HG02588 (cell line): ENCODE results near the gene YPEL3.
"Not testable (repeated sequence)": the region's sequence is repeated elsewhere in the genome, so short reads cannot be mapped to it uniquely, and the experiment has no call there.

Experiments
- ATAC-seq: cut with Tn5 transposase; IDR thresholded peaks from one replicate; pipeline ENCODE4 v1.9.1; 2021; ENCODE audit warnings: mild to moderate bottlenecking, moderate library complexity; ENCODE audit not compliant: unreplicated experiment

YPEL3 gene, protein sequence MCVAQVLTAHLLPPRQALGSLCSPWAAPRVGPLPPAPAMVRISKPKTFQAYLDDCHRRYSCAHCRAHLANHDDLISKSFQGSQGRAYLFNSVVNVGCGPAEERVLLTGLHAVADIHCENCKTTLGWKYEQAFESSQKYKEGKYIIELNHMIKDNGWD

DNA sequence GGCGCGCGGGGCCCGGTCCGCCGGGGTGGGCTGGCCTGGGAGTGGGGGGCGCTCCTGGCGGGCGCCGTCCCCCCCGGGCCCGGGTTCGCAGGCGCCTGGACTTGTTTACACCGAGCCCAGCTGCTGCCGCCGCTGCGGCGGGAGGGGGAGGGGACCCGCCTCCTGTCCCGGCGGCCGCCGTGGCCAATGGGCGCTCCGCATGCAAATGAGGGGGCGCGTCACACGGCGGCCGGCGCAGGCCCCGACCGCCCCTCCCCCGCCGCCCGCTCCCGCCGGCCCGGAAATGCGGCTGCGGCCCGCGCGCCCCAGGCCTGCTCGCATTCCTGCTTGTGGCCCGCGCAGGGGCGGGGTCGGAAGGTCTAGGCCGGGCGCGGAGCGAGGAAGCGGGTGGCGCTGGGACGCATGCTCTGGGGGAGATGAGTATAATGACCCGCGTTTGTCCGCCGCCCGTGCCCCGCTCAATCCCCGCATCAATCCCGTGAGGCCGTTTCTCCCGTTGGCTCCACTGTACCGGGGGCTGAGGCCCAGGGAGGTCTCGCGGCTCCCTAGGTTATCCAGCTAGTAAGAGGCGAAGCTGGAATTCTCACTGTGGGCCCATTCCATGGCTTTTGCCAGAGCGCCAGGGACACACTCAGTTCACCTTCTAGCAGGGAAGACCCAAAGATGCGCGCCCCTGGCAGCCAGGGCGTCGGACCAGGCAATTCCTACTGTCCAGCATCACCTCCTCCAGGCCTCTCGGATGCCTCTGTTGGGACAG lies at the start of gene YPEL3:
TSS of gene YPEL3 (minus strand) at position 109 of the 757 bp plus-strand sequence. CDS start 731 bp downstream, outside the sequence.
- peak; percentile 52 for ATAC-seq

DNA sequence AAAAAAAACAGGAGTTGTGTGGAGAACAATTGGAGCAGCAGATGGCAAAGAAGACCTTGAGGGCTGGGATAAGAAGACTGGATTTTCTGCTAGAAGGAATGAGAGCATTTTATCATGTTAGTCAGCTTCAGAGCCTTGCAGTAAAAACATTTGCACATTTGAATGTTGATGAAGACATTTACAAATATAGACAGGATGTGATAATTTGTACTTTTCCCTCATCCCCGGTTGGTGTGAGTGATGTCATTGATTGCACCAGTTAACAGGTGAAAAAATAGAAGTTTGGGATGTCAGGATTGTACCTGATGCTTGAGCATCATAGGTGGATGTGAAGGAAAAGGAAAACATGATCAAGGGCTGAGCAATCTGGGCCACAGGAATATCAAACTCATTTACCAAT lies 49.6 kb upstream of the YPEL3 start:
- no peak for ATAC-seq

DNA sequence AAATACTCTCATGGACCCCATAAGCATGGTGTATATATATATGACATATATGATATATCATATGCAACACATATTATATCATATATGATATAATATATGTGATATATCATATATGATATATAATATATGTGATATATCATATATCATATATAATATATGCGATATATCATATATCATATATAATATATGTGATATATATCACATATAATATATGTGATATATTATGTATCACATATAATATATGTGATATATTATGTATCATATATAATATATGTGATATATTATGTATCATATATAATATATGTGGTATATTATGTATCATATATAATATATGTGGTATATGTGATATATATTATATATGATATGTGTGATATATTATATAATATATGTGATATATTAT lies 48.9 kb upstream of the YPEL3 start:
- ATAC-seq = no peak

DNA sequence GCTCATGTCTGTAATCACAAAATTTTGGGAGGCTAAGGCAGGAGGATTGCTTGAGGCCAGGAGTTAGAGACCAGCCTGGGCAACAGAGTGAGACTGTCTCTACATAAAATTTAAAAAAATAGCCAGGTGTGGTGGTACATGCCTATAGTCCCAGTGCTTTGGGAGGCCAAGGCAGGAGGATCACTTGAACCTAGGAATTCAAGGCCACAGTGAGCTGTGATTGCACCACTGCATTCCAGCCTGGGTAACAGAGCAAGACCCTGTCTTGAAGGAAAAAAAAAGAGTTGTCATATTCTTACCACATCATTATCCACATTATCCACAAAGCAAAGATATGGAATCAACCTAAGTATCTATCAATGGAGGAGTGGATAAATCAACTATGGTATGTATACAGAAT lies 48.0 kb upstream of the YPEL3 start:
- ATAC-seq = no peak

DNA sequence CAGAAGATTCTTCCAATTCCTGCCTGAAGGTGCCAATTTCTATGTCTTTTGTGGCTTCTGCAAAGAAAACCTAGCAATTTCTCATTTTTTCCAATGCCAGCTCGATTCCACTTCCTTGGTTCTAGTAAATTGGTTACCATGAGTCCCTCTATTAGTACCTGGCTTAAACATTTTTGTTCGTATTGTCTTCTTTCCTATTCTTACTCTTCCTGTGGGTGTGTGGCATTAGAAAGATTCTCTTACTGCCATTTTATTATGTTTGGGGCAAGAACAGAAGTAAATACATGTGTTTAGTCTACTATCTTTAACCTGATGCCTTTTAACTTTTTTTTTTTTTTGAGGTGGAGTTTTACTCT lies 47.3 kb upstream of the YPEL3 start:
- ATAC-seq = no peak

- no peak for ATAC-seq
These were observed 46.8 kb upstream of the YPEL3 start for GRCh38 chr16:30142672-30143346.

GRCh38 chr16:30141750-30142149 lies 45.7 kb upstream of the YPEL3 start:
- ATAC-seq = no peak

DNA sequence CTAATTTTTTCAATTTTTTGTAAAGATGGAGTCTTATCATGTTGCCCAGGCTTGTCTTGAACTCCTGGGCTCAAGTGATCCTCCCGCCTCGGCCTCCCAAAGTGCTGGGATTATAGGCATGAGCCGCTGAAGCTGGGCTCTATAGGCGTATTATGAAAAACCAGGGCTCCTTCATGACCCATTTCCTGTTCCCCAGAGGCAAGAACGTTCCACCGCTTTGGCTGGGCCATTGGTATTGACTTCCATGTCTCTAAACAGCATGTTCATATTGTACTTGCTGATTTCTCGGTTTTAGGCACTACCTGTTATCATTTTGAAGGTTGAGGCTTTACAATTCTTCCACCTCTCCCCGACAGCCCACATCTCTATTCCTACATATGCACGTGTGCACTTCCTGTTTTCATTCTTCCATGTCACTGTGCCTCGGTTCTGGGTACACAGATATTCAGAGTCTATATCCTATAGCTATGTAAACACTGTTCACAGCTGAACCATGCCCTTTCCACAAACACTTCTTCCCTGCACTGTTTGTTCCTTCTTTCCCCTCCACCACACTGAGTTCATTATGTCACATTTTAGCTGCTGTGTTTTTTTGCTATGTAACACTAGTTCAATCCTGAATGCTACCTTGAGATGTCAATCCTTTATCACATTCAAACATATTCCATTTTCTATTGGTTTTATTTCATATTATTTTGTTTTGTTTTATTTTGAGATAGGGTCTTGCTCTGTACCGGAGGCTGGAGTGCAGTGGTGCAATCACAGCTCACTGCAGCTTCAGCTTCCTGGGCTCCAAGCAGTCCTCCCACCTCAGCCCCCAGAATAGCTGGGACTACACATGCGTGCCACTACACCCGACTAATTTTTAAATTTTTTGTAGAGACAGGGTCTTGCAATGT lies 43.8 kb upstream of the YPEL3 start:
- no peak for ATAC-seq

- no peak for ATAC-seq
These were observed 41.9 kb upstream of the YPEL3 start for GRCh38 chr16:30137897-30138296.

DNA sequence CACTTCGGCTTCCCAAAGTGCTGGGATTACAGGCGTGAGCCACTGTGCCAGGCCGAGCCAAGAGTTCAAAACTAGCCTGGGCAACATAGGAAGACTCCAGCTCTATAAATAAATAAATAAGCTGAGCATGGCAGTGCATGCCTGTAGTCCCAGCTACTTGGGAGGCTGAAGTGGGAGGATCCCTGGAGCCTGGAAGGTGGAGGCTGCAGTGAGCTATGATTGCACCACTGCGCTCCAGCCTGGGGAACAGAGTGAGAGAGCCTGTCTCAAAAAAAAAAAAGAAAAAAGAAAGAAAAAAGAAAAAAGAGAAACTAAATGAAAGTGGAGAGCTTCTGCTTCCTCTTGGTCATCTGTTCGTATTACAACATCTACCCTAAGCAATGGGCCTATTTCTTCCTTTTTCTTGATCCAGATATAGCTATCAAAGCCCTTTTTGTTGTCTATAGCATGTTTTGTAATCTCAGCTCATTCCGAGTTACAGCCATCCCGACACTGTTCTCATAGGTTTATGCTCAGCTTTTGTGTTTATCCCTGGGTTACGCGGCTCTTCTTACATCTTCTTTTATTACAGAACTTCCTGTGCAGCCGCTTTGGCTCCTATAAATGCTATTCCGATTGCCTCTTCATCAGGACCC lies 41.1 kb upstream of the YPEL3 start:
- ATAC-seq = no peak

- no peak for ATAC-seq
These were observed 36.6 kb upstream of the YPEL3 start for GRCh38 chr16:30132591-30132990.

- no peak for ATAC-seq
These were observed 36.0 kb upstream of the YPEL3 start for GRCh38 chr16:30131869-30132475.

DNA sequence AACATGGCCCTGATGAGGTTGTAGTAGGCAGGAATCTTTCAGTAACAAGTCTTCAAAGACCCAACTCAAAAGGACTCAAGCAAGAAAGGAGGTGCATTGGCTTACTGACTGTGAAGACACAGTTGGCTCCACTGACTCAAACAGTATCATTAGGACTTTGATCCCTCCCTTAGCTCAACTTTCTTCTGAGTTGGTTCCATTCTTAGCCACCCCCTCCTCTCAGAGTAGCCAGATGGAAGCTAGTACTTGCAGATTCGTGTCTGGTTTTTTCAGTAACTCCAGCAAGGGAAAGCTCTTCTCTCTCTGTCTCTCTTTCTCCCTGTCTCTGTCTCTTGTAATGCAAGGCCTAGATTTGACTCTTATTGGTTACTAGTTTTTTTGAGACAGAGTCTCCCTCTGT lies 32.0 kb upstream of the YPEL3 start:
- ATAC-seq = no peak

DNA sequence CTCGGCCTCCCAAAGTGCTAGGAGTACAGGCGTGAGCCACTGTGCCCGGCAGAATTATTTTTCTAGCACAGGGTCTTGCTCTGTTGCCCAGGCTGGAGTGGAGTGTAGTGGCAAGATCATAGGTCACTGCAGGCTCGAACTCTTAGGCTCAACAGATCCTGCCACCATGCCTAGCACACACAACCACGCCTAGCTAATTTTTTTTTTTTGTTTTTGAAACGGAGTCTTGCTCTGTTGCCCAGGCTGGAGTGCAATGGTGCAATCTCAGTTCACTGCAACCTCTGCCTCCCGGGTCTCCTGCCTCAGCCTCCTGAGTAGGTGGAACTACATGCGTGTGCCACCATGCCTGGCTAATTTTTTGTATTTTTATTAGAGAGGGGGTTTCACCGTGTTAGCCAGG lies 29.7 kb upstream of the YPEL3 start:
- not testable (repeated sequence) for ATAC-seq

DNA sequence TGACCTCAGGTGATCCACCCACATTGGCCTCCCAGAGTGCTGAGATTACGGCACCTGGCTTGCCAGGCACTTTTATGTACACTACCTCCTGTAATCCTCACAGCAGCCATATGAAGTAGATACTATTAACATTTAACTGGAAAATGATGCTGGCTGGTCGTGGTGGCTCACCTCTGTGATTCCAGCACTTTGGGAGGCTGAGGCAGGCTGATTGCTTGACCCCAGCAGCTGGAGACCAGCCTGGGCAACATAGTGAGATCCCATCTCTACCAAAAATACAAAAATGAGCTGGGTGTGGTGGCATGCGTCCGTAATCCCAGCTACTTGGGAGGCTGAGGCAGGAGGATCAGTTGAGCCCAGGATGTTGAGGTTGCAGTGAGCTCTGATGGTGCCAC lies 29.0 kb upstream of the YPEL3 start:
- no peak for ATAC-seq

GRCh38 chr16:30122604-30123160 lies 26.7 kb upstream of the YPEL3 start:
- ATAC-seq = no peak

- ATAC-seq = no peak
These were observed 25.9 kb upstream of the YPEL3 start for GRCh38 chr16:30121741-30122571.

- ATAC-seq = no peak
These were observed 24.5 kb upstream of the YPEL3 start for GRCh38 chr16:30120340-30121105.
